Measurements from ENCODE around the gene IL5. TPM values are rescaled to one million over a fixed set of nuclear protein-coding genes. Genes with fewer than 3 reads are reported as not detected.
A peak's percentile ranks its signal among the peaks of the same experiment; 100 is the strongest.

Gene IL5
- total and polyA plus RNA-seq, 7 experiments from 2014 or later: 1.2 TPM; not detected in 6

- no peak overlapping the region for H3K4me3 ChIP-seq (ENCODE audit: low read length)
- Mint-ChIP-seq H3K9me3 (no peaks in the 10 kb centered on the region), H3K27ac (peak overlapping the region in 1 of 9 donors; percentile 38), H3K27me3 (peaks cover 0 to 10% (median 8%) of the 10 kb centered on the region in 5 donors), H3K4me1 (peaks cover 0 to 32% (median 0%) of the 10 kb centered on the region in 7 donors), H3K36me3 (peaks cover 0 to 2% (median 0%) of the 10 kb centered on the region in 5 donors), H3K4me3 (no peak overlapping the region)
- no peaks in the 10 kb centered on the region for H3K4me1 ChIP-seq (ENCODE audit: control insufficient read depth in 2 of 2, insufficient read depth in 2 of 2, low read length in 2 of 2)
- H3K27me3 ChIP-seq (ENCODE audit: control insufficient read depth in 2 of 2, insufficient read depth in 2 of 2, low read length in 2 of 2): no peaks in the 10 kb centered on the region
- intact Hi-C loops (cut with micrococcal nuclease): no loop called here
- ChIA-PET POLR2A (no interaction called here), CTCF (no interaction called here)
- DNase-seq (no peak), ATAC-seq (no peak)
- no peaks in the 10 kb centered on the region for H3K9me3 ChIP-seq (ENCODE audit: control insufficient read depth in 2 of 3, low read length in 3 of 3)
- H3K36me3 ChIP-seq (ENCODE audit: control insufficient read depth in 2 of 3, insufficient read depth in 3 of 3, low read length in 3 of 3): no peaks in the 10 kb centered on the region
- H3K27ac ChIP-seq (ENCODE audit: low read depth, low read length): no peak overlapping the region
These were observed 2.6 kb downstream of the IL5 start for GRCh38 chr5:132540764-132541163.

GRCh38 chr5:132540149-132540548 lies 3.2 kb downstream of the IL5 start:
- no peaks in the 10 kb centered on the region for H3K4me1 ChIP-seq (ENCODE audit: control insufficient read depth in 2 of 2, insufficient read depth in 2 of 2, low read length in 2 of 2)
- no peaks in the 10 kb centered on the region for H3K9me3 Mint-ChIP-seq
- peaks cover 0 to 26% (median 0%) of the 10 kb centered on the region in 7 donors for H3K4me1 Mint-ChIP-seq
- peak overlapping the region in 1 of 9 donors; percentile 5 for H3K27ac Mint-ChIP-seq
- peaks cover 0 to 2% (median 0%) of the 10 kb centered on the region in 5 donors for H3K36me3 Mint-ChIP-seq
- peaks cover 0 to 16% (median 13%) of the 10 kb centered on the region in 5 donors for H3K27me3 Mint-ChIP-seq
- H3K4me3 ChIP-seq (ENCODE audit: low read length): no peak overlapping the region
- no peak overlapping the region for H3K27ac ChIP-seq (ENCODE audit: low read depth, low read length)
- no peak for DNase-seq
- H3K9me3 ChIP-seq (ENCODE audit: control insufficient read depth in 2 of 3, low read length in 3 of 3): no peaks in the 10 kb centered on the region
- ChIA-PET POLR2A (no interaction called here), CTCF (no interaction called here)
- H3K27me3 ChIP-seq (ENCODE audit: control insufficient read depth in 2 of 2, insufficient read depth in 2 of 2, low read length in 2 of 2): no peaks in the 10 kb centered on the region
- intact Hi-C loops (cut with micrococcal nuclease): no loop called here
- no peaks in the 10 kb centered on the region for H3K36me3 ChIP-seq (ENCODE audit: control insufficient read depth in 2 of 3, insufficient read depth in 3 of 3, low read length in 3 of 3)
- no peak overlapping the region for H3K4me3 Mint-ChIP-seq
- no peak for ATAC-seq

- Mint-ChIP-seq H3K36me3 (peaks cover 0 to 2% (median 0%) of the 10 kb centered on the region in 5 donors), H3K27me3 (peaks cover 0 to 20% (median 15%) of the 10 kb centered on the region in 5 donors), H3K27ac (no peak overlapping the region), H3K9me3 (no peaks in the 10 kb centered on the region), H3K4me3 (no peak overlapping the region), H3K4me1 (peaks cover 0 to 23% (median 0%) of the 10 kb centered on the region in 7 donors)
- H3K27me3 ChIP-seq (ENCODE audit: control insufficient read depth in 2 of 2, insufficient read depth in 2 of 2, low read length in 2 of 2): no peaks in the 10 kb centered on the region
- H3K9me3 ChIP-seq (ENCODE audit: control insufficient read depth in 2 of 3, low read length in 3 of 3): no peaks in the 10 kb centered on the region
- no peak overlapping the region for H3K4me3 ChIP-seq (ENCODE audit: low read length)
- POLR2A ChIA-PET: no interaction called here
- H3K36me3 ChIP-seq (ENCODE audit: control insufficient read depth in 2 of 3, insufficient read depth in 3 of 3, low read length in 3 of 3): no peaks in the 10 kb centered on the region
- ATAC-seq (no peak), DNase-seq (no peak)
- CTCF ChIA-PET: no interaction called here
- H3K4me1 ChIP-seq (ENCODE audit: control insufficient read depth in 2 of 2, insufficient read depth in 2 of 2, low read length in 2 of 2): no peaks in the 10 kb centered on the region
- H3K27ac ChIP-seq (ENCODE audit: low read depth, low read length): no peak overlapping the region
- intact Hi-C loops (cut with micrococcal nuclease): no loop called here
These were observed 3.6 kb downstream of the IL5 start for GRCh38 chr5:132539716-132540115.

GRCh38 chr5:132530946-132531345 lies 12.4 kb downstream of the IL5 start:
- no peak overlapping the region for H3K27ac ChIP-seq (ENCODE audit: low read depth, low read length)
- H3K27me3 ChIP-seq (ENCODE audit: control insufficient read depth in 2 of 2, insufficient read depth in 2 of 2, low read length in 2 of 2): no peaks in the 10 kb centered on the region
- POLR2A ChIA-PET: interaction anchor here (0.7 kb wide), 1 partner anchor 24 kb away, joined by 3 read pairs; no protein-coding TSS in a partner anchor
- Mint-ChIP-seq H3K4me1 (peaks cover 12 to 31% (median 13%) of the 10 kb centered on the region in 7 donors), H3K27ac (no peak overlapping the region), H3K9me3 (no peaks in the 10 kb centered on the region), H3K27me3 (peaks cover 0 to 27% (median 18%) of the 10 kb centered on the region in 5 donors), H3K36me3 (peaks cover 0 to 3% (median 0%) of the 10 kb centered on the region in 5 donors), H3K4me3 (no peak overlapping the region)
- H3K4me3 ChIP-seq (ENCODE audit: low read length): no peak overlapping the region
- H3K36me3 ChIP-seq (ENCODE audit: control insufficient read depth in 2 of 3, insufficient read depth in 3 of 3, low read length in 3 of 3): no peaks in the 10 kb centered on the region
- ATAC-seq (no peak), DNase-seq (no peak)
- intact Hi-C loops (cut with micrococcal nuclease): no loop called here
- peaks cover 4% of the 10 kb centered on the region in 2 donors for H3K4me1 ChIP-seq (ENCODE audit: control insufficient read depth in 2 of 2, insufficient read depth in 2 of 2, low read length in 2 of 2)
- CTCF ChIA-PET: interaction anchor here (0.7 kb wide), 1 partner anchor 21 kb away, joined by 3 read pairs; no protein-coding TSS in a partner anchor
- no peaks in the 10 kb centered on the region for H3K9me3 ChIP-seq (ENCODE audit: control insufficient read depth in 2 of 3, low read length in 3 of 3)

GRCh38 chr5:132528866-132529634 lies 14.3 kb downstream of the IL5 start:
- DNase-seq: peak in 1 of 9 donors; percentile 14
- POLR2A ChIA-PET: no interaction called here
- Mint-ChIP-seq H3K4me3 (peak overlapping the region in 2 of 10 donors; percentile 28 to 39), H3K9me3 (no peaks in the 10 kb centered on the region), H3K36me3 (peaks cover 0 to 3% (median 0%) of the 10 kb centered on the region in 5 donors), H3K27me3 (peaks cover 0 to 12% (median 7%) of the 10 kb centered on the region in 5 donors), H3K4me1 (peaks cover 12 to 49% (median 16%) of the 10 kb centered on the region in 7 donors), H3K27ac (peak overlapping the region in 1 of 9 donors; percentile 73)
- H3K4me1 ChIP-seq (ENCODE audit: control insufficient read depth in 2 of 2, insufficient read depth in 2 of 2, low read length in 2 of 2): peaks cover 4% of the 10 kb centered on the region in 2 donors
- no peaks in the 10 kb centered on the region for H3K27me3 ChIP-seq (ENCODE audit: control insufficient read depth in 2 of 2, insufficient read depth in 2 of 2, low read length in 2 of 2)
- H3K4me3 ChIP-seq (ENCODE audit: low read length): no peak overlapping the region
- H3K27ac ChIP-seq (ENCODE audit: low read depth, low read length): no peak overlapping the region
- no peaks in the 10 kb centered on the region for H3K36me3 ChIP-seq (ENCODE audit: control insufficient read depth in 2 of 3, insufficient read depth in 3 of 3, low read length in 3 of 3)
- intact Hi-C loops (cut with micrococcal nuclease): loop anchor here (5.0 to 10.0 kb wide), 5 partner anchors 48 to 356 kb away; no protein-coding TSS in a partner anchor
- peak; percentile 72 for ATAC-seq
- CTCF ChIA-PET: interaction anchor here (0.8 kb wide), 1 partner anchor 965 kb away, joined by 11 read pairs; no protein-coding TSS in a partner anchor
- no peaks in the 10 kb centered on the region for H3K9me3 ChIP-seq (ENCODE audit: control insufficient read depth in 2 of 3, low read length in 3 of 3)

- ChIA-PET CTCF (interaction anchor here (0.8 to 3.0 kb wide), 2 partner anchors 293 to 964 kb away, joined by 11 to 22 read pairs; no protein-coding TSS in a partner anchor), POLR2A (interaction anchor here (0.6 kb wide), 1 partner anchor 298 kb away, joined by 3 read pairs; no protein-coding TSS in a partner anchor)
- Mint-ChIP-seq H3K9me3 (no peaks in the 10 kb centered on the region), H3K4me3 (no peak overlapping the region), H3K27me3 (peaks cover 0 to 12% (median 7%) of the 10 kb centered on the region in 5 donors), H3K36me3 (peaks cover 0 to 3% (median 0%) of the 10 kb centered on the region in 5 donors), H3K27ac (peak overlapping the region in 1 of 9 donors; percentile 4), H3K4me1 (peaks cover 12 to 49% (median 16%) of the 10 kb centered on the region in 7 donors)
- Histone ChIP-seq H3K9me3 (ENCODE audit: control insufficient read depth in 2 of 3, low read length in 3 of 3) (no peaks in the 10 kb centered on the region), H3K27ac (ENCODE audit: low read depth, low read length) (no peak overlapping the region), H3K27me3 (ENCODE audit: control insufficient read depth in 2 of 2, insufficient read depth in 2 of 2, low read length in 2 of 2) (no peaks in the 10 kb centered on the region), H3K4me3 (ENCODE audit: low read length) (no peak overlapping the region), H3K36me3 (ENCODE audit: control insufficient read depth in 2 of 3, insufficient read depth in 3 of 3, low read length in 3 of 3) (no peaks in the 10 kb centered on the region), H3K4me1 (ENCODE audit: control insufficient read depth in 2 of 2, insufficient read depth in 2 of 2, low read length in 2 of 2) (peaks cover 4% of the 10 kb centered on the region in 2 donors)
- ATAC-seq (no peak), DNase-seq (no peak)
- intact Hi-C loops (cut with micrococcal nuclease): loop anchor here (5.0 to 10.0 kb wide), 5 partner anchors 49 to 357 kb away; no protein-coding TSS in a partner anchor
These were observed 15.3 kb downstream of the IL5 start for GRCh38 chr5:132528021-132528420.
